HG02938 (cell line): ENCODE results near the gene ACO2.

ENCODE experiments used
- ATAC-seq: cut with Tn5 transposase; IDR thresholded peaks from one replicate; pipeline ENCODE4 v1.9.1; 2021; ENCODE audit warnings: mild to moderate bottlenecking, moderate library complexity; ENCODE audit not compliant: unreplicated experiment

Gene ACO2

GRCh38 chr22:41518048-41518347 lies 49.1 kb downstream of the ACO2 start:
- no peak for ATAC-seq

- no peak for ATAC-seq
These were observed 52.2 kb downstream of the ACO2 start for GRCh38 chr22:41521126-41521525.

GRCh38 chr22:41522813-41523212 lies 53.9 kb downstream of the ACO2 start:
- ATAC-seq, result no peak

- ATAC-seq, result no peak
These were observed 54.7 kb downstream of the ACO2 start for GRCh38 chr22:41523464-41524221.

- ATAC-seq, result no peak
These were observed 55.3 kb downstream of the ACO2 start for GRCh38 chr22:41524251-41524661.

GRCh38 chr22:41524809-41525449 lies 56.0 kb downstream of the ACO2 start:
- no peak for ATAC-seq

GRCh38 chr22:41525450-41526225 lies 56.7 kb downstream of the ACO2 start:
- no peak for ATAC-seq

GRCh38 chr22:41526226-41526829 lies 57.4 kb downstream of the ACO2 start:
- ATAC-seq, result no peak

GRCh38 chr22:41526830-41527799 lies 58.2 kb downstream of the ACO2 start:
- ATAC-seq, result no peak

- no peak for ATAC-seq
These were observed 59.3 kb downstream of the ACO2 start for GRCh38 chr22:41528132-41528766.

GRCh38 chr22:41528938-41529561 lies 60.1 kb downstream of the ACO2 start:
- no peak for ATAC-seq

- ATAC-seq, result no peak
These were observed 62.2 kb downstream of the ACO2 start for GRCh38 chr22:41530890-41531714.

- ATAC-seq, result no peak
These were observed 63.0 kb downstream of the ACO2 start for GRCh38 chr22:41531715-41532477.

GRCh38 chr22:41532908-41533825 lies 64.2 kb downstream of the ACO2 start:
- no peak for ATAC-seq

GRCh38 chr22:41534219-41534618 lies 65.3 kb downstream of the ACO2 start:
- ATAC-seq, result no peak

- no peak for ATAC-seq
These were observed 66.3 kb downstream of the ACO2 start for GRCh38 chr22:41535244-41535643.

GRCh38 chr22:41537203-41537602 lies 68.3 kb downstream of the ACO2 start:
- ATAC-seq, result no peak
